ENCODE data around the gene PLXND1. TPM values are rescaled to one million over a fixed set of nuclear protein-coding genes. Genes with fewer than 3 reads are reported as not detected.

Gene PLXND1
- total RNA-seq, 2 donors from 2014 or later: 73.1 to 83.2 TPM

DNA sequence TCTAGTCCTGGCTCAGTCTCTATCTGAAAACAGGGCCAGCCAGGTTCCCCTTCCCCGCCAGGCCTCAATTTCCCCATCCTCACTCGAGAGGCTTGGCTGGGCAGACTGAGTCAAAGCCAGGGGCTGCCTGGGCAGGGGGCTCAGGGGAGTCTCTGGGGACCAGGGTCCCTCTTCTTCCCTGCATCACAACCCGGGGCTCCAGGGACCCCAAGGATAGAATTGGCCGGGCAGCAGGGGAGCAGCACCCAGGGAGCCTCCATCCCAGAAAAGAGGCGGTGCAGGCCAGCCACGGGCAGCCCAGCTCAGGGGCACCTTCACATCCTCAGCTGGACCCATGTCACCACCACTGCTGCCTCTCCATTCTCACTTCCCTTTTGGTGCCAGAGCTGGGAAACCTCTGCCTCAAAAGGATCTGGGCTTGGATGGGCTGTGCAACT lies 13.3 kb upstream of the PLXND1 start:
- H3K36me3 Mint-ChIP-seq (ENCODE audit: low read depth): no peaks in the 10 kb centered on the region
- 92% methylated on average over 6 of the region's 6 CpGs; no CpG with 5 or more reads in 1 of the 2 experiments for WGBS, 2 experiments (ENCODE audit: insufficient coverage in 1 of 2, insufficient read length in 1 of 2)
- no peak for DNase-seq
- Histone ChIP-seq H3K9ac (ENCODE audit: extremely low read depth, low read length, poor library complexity, severe bottlenecking) (no peak overlapping the region), H3K4me3 (ENCODE audit: low read length) (no peak overlapping the region), H3K36me3 (ENCODE audit: control insufficient read depth, insufficient read depth, low read length) (no peaks in the 10 kb centered on the region), H3K9me3 (ENCODE audit: control insufficient read depth, low read length) (no peaks in the 10 kb centered on the region), H3K27ac (ENCODE audit: low read depth, low read length) (no peak overlapping the region), H3K4me1 (ENCODE audit: control insufficient read depth, insufficient read depth, low read length) (no peaks in the 10 kb centered on the region), H3K27me3 (ENCODE audit: control insufficient read depth, insufficient read depth, low read length, poor library complexity, severe bottlenecking) (no peaks in the 10 kb centered on the region)
- no peak overlapping the region for H3K4me3 Mint-ChIP-seq
- no peak overlapping the region for H3K27ac Mint-ChIP-seq
- no peaks in the 10 kb centered on the region for H3K9me3 Mint-ChIP-seq
- H3K27me3 Mint-ChIP-seq (ENCODE audit: insufficient read depth): no peaks in the 10 kb centered on the region
- TF ChIP-seq, protein P1, sequence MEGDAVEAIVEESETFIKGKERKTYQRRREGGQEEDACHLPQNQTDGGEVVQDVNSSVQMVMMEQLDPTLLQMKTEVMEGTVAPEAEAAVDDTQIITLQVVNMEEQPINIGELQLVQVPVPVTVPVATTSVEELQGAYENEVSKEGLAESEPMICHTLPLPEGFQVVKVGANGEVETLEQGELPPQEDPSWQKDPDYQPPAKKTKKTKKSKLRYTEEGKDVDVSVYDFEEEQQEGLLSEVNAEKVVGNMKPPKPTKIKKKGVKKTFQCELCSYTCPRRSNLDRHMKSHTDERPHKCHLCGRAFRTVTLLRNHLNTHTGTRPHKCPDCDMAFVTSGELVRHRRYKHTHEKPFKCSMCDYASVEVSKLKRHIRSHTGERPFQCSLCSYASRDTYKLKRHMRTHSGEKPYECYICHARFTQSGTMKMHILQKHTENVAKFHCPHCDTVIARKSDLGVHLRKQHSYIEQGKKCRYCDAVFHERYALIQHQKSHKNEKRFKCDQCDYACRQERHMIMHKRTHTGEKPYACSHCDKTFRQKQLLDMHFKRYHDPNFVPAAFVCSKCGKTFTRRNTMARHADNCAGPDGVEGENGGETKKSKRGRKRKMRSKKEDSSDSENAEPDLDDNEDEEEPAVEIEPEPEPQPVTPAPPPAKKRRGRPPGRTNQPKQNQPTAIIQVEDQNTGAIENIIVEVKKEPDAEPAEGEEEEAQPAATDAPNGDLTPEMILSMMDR (conservative IDR thresholded peaks at IDR 0.05): no peak
- peaks cover 7% of the 10 kb centered on the region for H3K4me1 Mint-ChIP-seq

DNA sequence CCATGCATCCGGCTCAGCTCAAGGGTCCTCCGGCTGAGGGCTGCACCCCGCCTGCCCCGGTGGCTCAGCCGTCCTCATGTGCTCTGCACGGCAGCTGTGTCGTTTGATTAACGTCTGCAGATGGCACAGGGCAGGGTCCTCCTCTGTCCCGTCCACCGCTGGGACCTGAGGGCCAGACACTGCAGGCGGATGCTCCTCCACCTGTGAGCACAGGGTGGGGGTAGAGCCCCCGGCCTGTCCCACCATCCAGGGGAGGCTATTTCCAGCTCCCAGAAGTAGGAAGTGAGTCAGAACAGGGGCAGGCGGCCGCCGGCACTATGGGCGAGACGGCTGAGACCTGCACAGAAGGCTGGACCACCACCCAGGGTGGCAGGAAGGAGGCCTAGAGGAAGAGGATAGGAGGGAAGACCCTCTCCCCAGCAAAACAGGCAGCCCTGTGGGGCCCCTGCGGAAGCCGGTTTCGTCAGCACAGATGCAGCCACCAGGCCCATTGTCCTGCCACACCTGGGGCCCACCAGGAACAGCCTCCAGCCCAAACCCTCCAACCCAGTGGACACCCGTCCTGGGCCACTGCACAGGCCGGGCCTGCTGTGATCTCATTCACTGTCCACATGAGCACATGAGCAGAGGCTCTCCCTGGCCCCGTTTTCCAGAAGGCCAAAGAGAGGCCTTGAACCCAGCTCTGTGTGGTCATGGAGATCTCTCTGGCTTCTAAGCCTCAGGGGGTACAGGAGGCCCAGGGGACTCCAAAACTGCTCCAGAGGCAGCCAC lies 12.6 kb upstream of the PLXND1 start:
- DNase-seq: no peak
- Histone ChIP-seq H3K4me3 (ENCODE audit: low read length) (no peak overlapping the region), H3K27ac (ENCODE audit: low read depth, low read length) (no peak overlapping the region), H3K9ac (ENCODE audit: extremely low read depth, low read length, poor library complexity, severe bottlenecking) (no peak overlapping the region), H3K36me3 (ENCODE audit: control insufficient read depth, insufficient read depth, low read length) (no peaks in the 10 kb centered on the region), H3K9me3 (ENCODE audit: control insufficient read depth, low read length) (no peaks in the 10 kb centered on the region), H3K27me3 (ENCODE audit: control insufficient read depth, insufficient read depth, low read length, poor library complexity, severe bottlenecking) (no peaks in the 10 kb centered on the region), H3K4me1 (ENCODE audit: control insufficient read depth, insufficient read depth, low read length) (no peaks in the 10 kb centered on the region)
- Mint-ChIP-seq H3K27ac (no peak overlapping the region), H3K4me1 (peaks cover 7% of the 10 kb centered on the region), H3K36me3 (ENCODE audit: low read depth) (no peaks in the 10 kb centered on the region), H3K27me3 (ENCODE audit: insufficient read depth) (no peaks in the 10 kb centered on the region), H3K4me3 (no peak overlapping the region), H3K9me3 (no peaks in the 10 kb centered on the region)
- WGBS, 2 experiments (ENCODE audit: insufficient coverage in 1 of 2, insufficient read length in 1 of 2): 88 to 93% methylated on average over 13 to 23 of the region's 23 CpGs
- TF ChIP-seq, protein P1 (conservative IDR thresholded peaks at IDR 0.05): no peak

DNA sequence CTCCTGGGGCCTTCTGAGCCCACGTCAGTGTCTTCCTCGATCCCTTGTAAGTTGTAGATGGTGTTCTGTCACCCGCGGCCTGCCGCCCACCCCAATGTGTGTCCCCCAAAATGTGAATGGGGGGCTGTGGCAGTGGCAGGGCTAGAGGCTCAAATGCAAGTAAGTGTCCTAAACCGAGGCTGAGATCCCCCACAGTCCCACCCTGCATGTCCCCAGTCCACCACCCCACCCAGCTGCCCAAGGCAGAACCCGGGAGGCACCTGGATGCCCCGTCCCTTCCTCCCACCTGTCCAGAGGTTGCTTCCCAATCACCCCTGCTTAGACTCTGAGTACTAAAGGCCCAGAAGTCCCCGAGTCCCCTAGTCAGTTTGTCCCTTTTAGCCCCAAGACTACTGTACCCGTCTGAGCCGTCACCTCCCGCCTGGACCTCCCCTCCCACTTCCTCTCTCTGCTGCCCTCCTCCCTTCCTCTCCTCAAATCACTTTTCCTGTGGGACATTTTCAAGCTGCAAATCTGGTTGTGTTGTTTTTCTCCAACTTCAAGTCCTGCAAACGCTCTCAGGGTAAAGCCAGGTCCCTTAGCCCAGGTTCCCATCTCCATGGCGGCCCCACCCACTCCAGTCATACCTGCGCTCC lies 11.8 kb upstream of the PLXND1 start:
- no peaks in the 10 kb centered on the region for H3K27me3 Mint-ChIP-seq (ENCODE audit: insufficient read depth)
- H3K27ac Mint-ChIP-seq: no peak overlapping the region
- H3K4me1 Mint-ChIP-seq: peaks cover 5% of the 10 kb centered on the region
- no peak overlapping the region for H3K4me3 ChIP-seq (ENCODE audit: low read length)
- no peak overlapping the region for H3K27ac ChIP-seq (ENCODE audit: low read depth, low read length)
- H3K9me3 Mint-ChIP-seq: no peaks in the 10 kb centered on the region
- DNase-seq: no peak
- TF ChIP-seq, protein P1 (conservative IDR thresholded peaks at IDR 0.05): no peak
- H3K9ac ChIP-seq (ENCODE audit: extremely low read depth, low read length, poor library complexity, severe bottlenecking): no peak overlapping the region
- H3K27me3 ChIP-seq (ENCODE audit: control insufficient read depth, insufficient read depth, low read length, poor library complexity, severe bottlenecking): no peaks in the 10 kb centered on the region
- no peaks in the 10 kb centered on the region for H3K4me1 ChIP-seq (ENCODE audit: control insufficient read depth, insufficient read depth, low read length)
- no peaks in the 10 kb centered on the region for H3K9me3 ChIP-seq (ENCODE audit: control insufficient read depth, low read length)
- H3K36me3 ChIP-seq (ENCODE audit: control insufficient read depth, insufficient read depth, low read length): no peaks in the 10 kb centered on the region
- no peaks in the 10 kb centered on the region for H3K36me3 Mint-ChIP-seq (ENCODE audit: low read depth)
- no peak overlapping the region for H3K4me3 Mint-ChIP-seq
- 90 to 95% methylated on average over 12 to 15 of the region's 15 CpGs for WGBS, 2 experiments (ENCODE audit: insufficient coverage in 1 of 2, insufficient read length in 1 of 2)
